Measurements from ENCODE around the gene SHCBP1.
"Not testable (repeated sequence)": the region's sequence is repeated elsewhere in the genome, so short reads cannot be mapped to it uniquely, and the experiment has no call there.

GRCh38 chr16:46623707-46624106, 2.5 kb upstream of the SHCBP1 start:
- TF ChIP-seq POLR2AphosphoS5 (IDR thresholded peaks at IDR 0.05; ENCODE audit: low read depth); EZH2 (IDR thresholded peaks at IDR 0.05; ENCODE audit: low read depth, unreplicated experiment); EZH2phosphoT487 (IDR thresholded peaks at IDR 0.05; ENCODE audit: unreplicated experiment); CTCF (conservative IDR thresholded peaks at IDR 0.05; ENCODE audit: low read depth in 2 of 2); REST (IDR thresholded peaks at IDR 0.05; ENCODE audit: unreplicated experiment); ZNF331 (CRISPR knock-in tag; IDR thresholded peaks at IDR 0.05; ENCODE audit: low read depth): not testable (repeated sequence)
